Activated naive CD4-positive, alpha-beta T cell treated with Interleukin-2 at 50 U/mL for 16 hours (primary cell): Measurements from ENCODE around the gene DDRGK1.
A peak's percentile ranks its signal among the peaks of the same experiment; 100 is the strongest.
"Not testable (repeated sequence)": the region's sequence is repeated elsewhere in the genome, so short reads cannot be mapped to it uniquely, and the experiment has no call there.

Experiments used
- DNase-seq: peaks from one replicate; pipeline ENCODE4 v3.0.0-alpha.2; 2020

The DDRGK1 gene

DNA sequence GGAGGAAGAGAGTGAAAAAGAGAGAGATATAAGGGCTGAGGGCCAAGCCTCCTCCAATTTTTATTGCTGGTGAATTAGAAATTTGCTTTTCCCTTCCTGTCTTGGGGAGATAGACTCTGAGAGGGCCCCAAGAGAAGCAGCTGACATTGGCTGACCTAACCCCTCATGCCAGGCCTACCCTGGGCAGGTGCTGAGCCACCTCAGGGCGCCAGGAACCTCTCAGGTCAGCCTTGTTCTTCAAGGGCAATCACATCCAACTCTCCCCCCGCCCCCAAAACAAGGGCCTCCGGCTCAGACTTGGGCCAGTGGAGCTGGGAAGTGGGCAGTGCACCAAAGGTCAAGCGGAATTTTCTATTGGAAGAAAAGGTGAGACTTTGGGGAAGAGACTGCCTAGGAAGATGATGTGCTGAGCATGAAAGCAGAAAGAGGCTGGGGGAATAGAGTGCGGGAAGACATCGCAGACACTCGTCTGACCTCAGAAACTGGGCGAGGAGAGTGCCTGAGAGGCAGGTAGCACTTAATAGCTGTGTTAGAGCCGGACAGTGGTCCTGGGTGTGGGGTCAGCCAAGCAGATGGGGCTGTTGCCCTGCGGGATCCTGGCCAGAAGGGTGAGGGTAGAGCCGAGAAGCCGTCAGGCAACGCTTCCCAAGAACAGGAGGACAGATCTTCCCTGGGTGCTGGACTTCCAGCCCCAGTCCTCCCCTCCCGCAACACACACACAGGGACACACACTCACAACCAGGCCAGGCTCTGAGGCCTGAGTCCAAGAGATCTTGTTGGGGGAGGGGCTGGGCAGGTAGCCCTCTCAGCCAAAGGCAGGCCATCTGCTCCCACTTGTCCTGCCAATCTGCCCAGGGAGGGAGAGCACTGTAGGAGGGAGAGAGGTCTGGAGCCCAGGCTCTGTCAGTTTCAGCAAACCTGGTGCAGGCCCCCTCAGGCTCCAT, 41.1 kb downstream of the DDRGK1 start:
- no peak for DNase-seq

DNA sequence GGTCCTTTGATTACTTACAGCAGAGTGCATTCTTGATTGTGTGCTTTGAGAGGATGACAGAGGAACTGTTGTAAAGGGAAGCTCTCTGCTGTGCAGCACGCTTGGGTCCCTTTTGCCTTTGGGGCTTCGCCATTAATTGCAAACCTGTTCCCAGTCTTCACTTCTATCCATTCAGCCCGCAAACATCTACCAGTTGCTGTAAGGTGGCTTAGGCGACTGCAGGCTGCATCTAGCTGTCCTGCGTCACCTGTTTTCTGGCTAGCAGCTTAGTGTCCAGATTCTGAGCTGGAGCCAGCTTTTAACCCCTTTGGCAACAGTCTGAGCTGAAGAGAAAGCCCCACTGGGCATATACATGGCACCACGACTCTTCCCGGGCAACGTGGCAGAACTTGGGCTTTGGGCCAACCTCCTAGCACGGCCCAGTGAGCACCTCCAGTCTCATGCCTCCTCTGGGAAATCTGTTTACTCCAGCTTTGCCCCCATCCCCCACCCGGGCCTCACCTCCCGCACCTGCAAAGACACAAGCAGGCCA, 42.3 kb downstream of the DDRGK1 start:
- no peak for DNase-seq

DNA sequence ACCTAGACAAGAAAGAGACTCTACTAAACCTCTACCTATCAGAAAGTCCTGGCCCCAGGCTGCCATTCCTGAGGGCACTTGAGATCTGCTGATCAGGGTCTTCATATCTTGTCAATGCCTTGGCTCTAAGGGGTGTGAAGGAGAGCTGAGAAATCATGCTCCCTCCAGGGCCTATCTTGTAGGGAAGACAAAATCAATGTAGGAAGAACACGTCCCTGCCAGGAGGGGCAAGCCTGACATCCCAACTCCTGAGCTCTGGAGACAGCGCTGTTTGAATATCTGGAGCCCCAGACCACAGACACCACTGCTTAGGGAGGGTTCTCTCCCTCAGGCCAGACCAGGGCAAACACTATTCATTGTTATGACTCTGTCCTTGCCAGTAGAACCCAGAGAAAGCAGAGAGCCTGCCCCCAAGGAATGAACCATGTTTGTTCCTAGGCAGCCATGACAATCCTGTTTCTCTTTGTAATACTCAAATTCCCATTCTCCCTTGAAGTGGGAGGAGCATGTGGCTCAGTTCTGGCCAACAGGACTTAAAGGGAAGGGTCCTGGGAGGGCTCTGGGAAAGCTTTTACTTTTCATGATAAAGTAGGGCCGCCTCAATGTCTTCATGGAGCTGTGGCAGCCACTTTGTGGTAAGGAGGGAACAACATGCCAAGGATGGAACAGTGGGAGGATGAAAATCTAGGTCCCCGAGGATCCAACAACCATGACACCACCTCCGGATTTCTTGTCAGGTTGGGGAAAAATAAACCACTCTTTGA, 43.0 kb downstream of the DDRGK1 start:
- DNase-seq: no peak

DNA sequence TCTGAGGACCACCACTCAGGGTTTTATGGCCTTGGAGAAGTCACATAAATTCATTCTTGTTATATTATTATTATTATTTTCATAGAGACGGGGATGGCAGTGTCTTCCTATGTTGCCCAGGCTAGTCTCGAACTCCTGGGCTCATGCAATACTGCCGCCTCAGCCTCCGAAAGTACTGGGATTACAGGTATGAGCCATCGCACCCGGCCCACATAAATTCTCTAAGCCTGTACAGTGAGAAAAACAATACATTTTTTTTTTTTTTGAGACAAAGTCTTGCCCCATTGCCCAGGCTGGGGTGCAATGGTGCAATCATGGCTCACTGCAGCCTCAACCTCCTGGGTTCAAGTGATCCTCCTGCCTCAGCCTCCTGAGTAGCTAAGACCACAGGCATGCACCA, 44.1 kb downstream of the DDRGK1 start:
- peak; percentile 29 for DNase-seq

DNA sequence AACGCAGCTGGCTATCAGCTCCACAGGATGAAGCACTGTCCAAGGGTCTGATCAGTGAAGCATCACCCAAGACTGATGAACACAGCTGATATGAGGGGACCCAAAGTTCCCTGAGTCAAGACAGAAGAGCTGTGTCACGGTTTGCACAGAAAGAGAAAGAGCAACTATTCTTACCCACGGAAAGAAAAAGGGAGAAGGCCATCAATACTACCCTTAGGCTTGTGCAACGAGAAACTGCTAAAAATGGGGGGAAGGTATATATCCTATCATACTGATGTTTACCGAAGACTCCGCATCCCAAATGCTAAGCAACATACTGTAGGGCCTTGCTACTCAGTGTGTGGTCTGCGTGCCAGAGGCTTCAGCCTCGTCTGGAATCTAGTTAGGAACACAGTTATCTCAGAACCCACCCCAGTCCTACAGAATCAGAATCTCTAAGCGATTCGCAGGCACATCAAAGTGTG, 45.5 kb downstream of the DDRGK1 start:
- DNase-seq: peak; percentile 19

DNA sequence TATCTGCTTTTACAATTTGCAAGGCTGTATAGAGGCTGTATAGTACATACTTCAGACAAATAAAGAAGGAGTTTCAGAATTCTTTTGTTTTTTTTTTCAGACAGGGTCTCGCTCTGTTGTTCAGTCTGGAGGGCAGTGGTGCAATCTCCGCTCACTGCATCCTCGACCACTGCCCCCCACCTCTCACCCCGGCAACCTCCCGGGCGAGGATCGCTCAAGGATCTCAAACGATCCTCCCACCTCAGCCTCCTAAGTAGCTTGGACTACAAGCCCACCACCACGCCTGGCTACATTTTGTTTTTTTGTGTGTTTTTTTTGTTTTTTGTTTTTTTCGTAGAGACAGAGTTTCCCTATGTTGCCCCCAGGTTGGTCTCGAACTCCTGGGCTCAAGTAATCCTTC, 46.7 kb downstream of the DDRGK1 start:
- no peak for DNase-seq

DNA sequence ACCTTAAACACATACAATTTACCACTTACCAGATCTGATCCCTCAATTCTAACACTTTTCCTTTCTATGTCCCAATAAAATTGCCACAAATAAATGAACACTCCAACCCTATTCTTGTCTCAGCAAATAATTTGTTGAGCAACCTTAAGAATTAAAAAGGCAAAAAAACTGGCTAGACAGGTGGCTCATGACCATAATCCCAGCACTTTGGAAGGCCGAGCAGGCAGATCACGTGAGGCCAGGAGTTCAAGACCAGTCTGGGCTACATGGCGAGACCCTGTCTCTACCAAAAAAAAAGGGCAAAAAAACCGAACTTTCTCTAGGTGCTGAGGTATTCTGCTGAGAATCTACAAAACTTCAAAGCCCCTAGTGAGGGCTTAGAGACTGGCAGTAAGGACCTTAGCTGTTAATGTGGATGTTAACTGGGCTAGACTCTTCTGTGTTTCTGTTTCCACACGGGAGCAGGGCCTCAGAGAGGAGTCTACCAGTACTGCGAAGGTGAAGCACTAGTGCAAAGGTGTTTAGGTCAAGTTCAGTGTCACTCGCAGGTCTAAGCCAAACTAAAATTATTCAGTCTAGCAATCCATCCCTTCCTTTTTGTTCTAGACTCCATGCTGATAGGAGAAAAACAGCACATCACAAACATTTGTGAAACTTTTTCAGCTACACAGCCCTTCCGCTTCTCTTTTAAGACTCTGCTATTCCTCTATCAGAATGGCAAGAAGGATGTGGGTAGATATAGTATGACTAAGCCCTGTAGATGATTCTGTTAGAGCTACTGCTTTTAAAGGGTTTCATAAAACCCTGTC, 47.5 kb downstream of the DDRGK1 start:
- DNase-seq: no peak

DNA sequence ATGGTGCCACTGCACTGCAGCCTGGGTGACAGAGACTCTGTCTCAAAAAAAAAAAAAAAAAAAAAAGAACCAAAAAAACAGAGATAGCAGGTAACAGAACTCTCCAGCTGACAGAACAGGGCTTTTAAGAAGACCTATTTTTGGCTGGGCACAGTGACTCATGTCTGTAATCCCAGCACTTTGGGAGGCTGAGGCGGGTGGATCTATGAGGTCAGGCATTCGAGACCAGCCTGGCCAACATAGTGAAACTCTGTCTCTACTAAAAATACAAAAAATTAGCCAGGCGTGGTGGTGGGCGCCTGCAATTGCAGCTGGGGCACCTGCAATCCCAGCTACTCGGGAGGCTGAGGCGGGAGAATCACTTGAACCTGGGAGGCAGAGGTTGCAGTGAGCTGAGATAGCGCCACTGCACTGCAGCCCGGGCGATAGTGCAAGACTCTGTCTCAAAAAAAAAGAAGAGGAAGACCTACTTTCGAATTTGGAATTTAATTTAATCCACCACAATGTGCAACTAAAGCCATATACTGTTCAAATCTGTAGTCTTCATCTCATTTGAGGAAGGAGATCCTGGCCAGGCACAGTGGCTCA, 52.3 kb downstream of the DDRGK1 start:
- not testable (repeated sequence) for DNase-seq

DNA sequence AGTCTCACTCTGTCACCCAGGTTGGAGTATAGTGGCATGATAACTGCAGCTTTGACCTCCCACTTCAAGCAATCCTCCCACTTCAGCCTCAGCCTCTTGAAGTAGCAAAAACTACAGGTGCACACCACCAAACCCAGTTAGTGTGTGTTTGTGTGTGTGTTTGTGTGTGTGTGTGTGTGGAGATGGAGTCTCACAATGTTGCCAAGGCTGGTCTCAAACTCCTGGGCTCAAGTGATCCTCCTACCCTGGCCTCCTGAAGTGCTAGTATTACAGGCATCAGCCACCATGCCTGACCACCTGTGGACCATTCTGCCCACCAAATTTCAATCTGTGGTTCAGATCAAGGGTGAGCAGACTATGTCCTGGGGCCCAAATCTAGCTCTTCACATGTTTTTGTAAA, 53.6 kb downstream of the DDRGK1 start:
- DNase-seq: no peak

DNA sequence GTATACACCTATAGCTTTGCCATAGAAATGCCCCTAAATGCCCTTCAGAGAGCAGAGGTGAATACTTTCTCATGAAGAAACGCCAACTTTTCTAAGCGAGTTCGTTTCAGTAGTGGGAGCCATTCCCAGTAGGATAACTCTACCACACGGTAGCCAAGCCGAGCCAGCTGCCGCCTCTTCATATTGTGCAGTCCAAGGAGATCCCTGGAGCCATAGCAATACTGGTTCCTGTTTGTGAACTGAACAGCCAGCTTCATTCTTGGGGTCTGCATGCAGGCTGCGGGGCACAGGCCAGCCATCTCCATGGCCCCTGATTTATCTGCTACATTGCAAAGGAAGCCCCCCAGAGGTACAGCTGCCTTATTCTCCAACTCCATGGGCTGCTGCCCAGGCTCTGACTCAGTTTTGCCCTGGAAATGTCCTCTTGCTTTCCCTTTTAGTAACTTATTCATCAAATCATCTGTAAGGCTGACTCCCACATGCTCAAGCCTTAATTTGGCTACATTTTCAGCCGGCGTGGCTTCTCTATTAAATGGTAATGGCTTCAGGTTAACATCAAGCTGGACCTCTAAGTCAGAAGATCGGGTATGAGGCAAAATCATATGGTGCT, 57.6 kb downstream of the DDRGK1 start:
- DNase-seq: no peak

DNA sequence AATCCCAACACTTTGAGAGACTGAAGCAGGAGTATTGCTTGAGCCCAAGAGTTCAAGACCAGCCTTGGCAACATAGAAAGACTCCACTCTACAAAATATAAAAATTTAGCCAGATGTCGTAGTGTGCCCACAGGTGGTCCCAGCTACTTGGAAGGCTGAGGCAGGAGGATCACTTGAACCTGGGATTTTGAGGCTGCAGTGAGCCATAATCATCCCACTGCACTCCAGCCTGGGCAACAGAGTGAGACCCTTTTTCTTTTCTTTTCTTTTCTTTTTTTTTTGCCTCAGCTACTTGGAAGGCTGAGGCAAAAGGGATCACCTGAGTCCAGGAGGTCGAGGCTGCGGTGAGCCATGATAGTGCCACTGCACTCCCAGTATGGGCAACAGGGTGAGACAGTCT, 62.7 kb downstream of the DDRGK1 start:
- DNase-seq: no peak
